Natural killer cell (primary cell): ENCODE data around the gene SEC16B. TPM values are rescaled to one million over a fixed set of nuclear protein-coding genes. Genes with fewer than 3 reads are reported as not detected.

Source experiments
- ATAC-seq, 3 donors: fragments of 150-1000 bp in 2 of 3; fragments of 200-7000 bp in 1 of 3; cut with Tn5 transposase; 1 replicate in 1 of 3; 2 replicates in 2 of 3; pipeline ENCODE4 v1.10.0; 2021; ENCODE audit warnings: mild to moderate bottlenecking in 2 of 3, moderate library complexity in 2 of 3
- DNase-seq, 2 donors: peaks; one replicate each; pipeline versions ENCODE4 v3.0.0 to v3.0.0-alpha.2; 2013 to 2021; ENCODE audit warnings: mixed read lengths in 1 of 2
- H3K27ac ChIP-seq: one replicate; pipeline ENCODE4 v1.5.1; 2013; ENCODE audit warnings: mild to moderate bottlenecking, low read length
- H3K27me3 ChIP-seq: one replicate; pipeline ENCODE4 v1.6.1; 2013; ENCODE audit warnings: low read length; ENCODE audit not compliant: control insufficient read depth, insufficient read depth
- H3K36me3 ChIP-seq: one replicate; pipeline ENCODE4 v1.6.1; 2013; ENCODE audit warnings: low read length; ENCODE audit not compliant: control insufficient read depth, insufficient read depth
- H3K4me1 ChIP-seq: one replicate; pipeline ENCODE4 v1.6.1; 2013; ENCODE audit warnings: low read length; ENCODE audit not compliant: control insufficient read depth, insufficient read depth
- H3K4me3 ChIP-seq: one replicate; pipeline ENCODE4 v1.5.1; 2013; ENCODE audit warnings: low read length
- H3K9me3 ChIP-seq: one replicate; pipeline ENCODE4 v1.6.1; 2013; ENCODE audit warnings: low read length; ENCODE audit not compliant: control insufficient read depth, insufficient read depth
- H3K27ac Mint-ChIP-seq, 2 donors: one replicate each; pipeline ENCODE4 v1.8.0; 2022; ENCODE audit warnings: mild to moderate bottlenecking in 2 of 2, mixed read lengths in 2 of 2, moderate library complexity in 1 of 2
- H3K27me3 Mint-ChIP-seq, 2 donors: one replicate each; pipeline ENCODE4 v1.8.0; 2022; ENCODE audit warnings: low read depth in 2 of 2, mixed read lengths in 2 of 2
- H3K36me3 Mint-ChIP-seq: one replicate; pipeline ENCODE4 v1.8.0; 2022; ENCODE audit warnings: mixed read lengths
- H3K4me1 Mint-ChIP-seq, 2 donors: one replicate each; pipeline ENCODE4 v1.8.0; 2022; ENCODE audit warnings: mixed read lengths in 2 of 2
- H3K4me3 Mint-ChIP-seq: one replicate; pipeline ENCODE4 v1.8.0; 2022; ENCODE audit warnings: mild to moderate bottlenecking, moderate library complexity, mixed read lengths
- H3K9me3 Mint-ChIP-seq, 2 donors: one replicate each; pipeline ENCODE4 v1.8.0; 2022; ENCODE audit warnings: mixed read lengths in 2 of 2
- CTCF ChIP-seq: fragments of 200-600 bp; IDR thresholded peaks from one replicate; pipeline ENCODE4 v1.8.0; 2022; ENCODE audit warnings: antibody characterized with exemption
- WGBS: methylation state at CpG from one replicate; pipeline ENCODE4 v1.1.7; 2013; ENCODE audit warnings: missing lambda C conversion rate; ENCODE audit not compliant: insufficient coverage; 5-methylcytosine and 5-hydroxymethylcytosine counted together
- intact Hi-C: fragments of 100-400 bp; cut with micrococcal nuclease; formaldehyde crosslinking; loops from one replicate; pipeline ENCODE4 v1.14.2; 2022
- total RNA-seq, 4 donors: library from RNA; stranded (reverse); fragments of 120-200 nt in 1 of 4; gene quantifications; one replicate each; pipeline versions ENCODE4 v1.2.3 to v1.2.4, GENCODE V29; 2013 to 2022

Gene SEC16B
- total RNA-seq, 3 donors from 2014 or later (not counting 1 experiment from before 2014, with no cell fraction given), result 0.31 TPM; not detected in 2

- intact Hi-C loops, result no loop called here
- Mint-ChIP-seq H3K9me3 (peaks cover 5 to 8% of the 10 kb centered on the region in 2 donors), H3K27me3 (no peaks in the 10 kb centered on the region), H3K4me1 (no peaks in the 10 kb centered on the region), H3K27ac (no peak overlapping the region), H3K4me3 (no peak overlapping the region), H3K36me3 (no peaks in the 10 kb centered on the region)
- DNase-seq (no peak), ATAC-seq (no peak)
- H3K4me3 ChIP-seq, result no peak overlapping the region
- no peaks in the 10 kb centered on the region for H3K36me3 ChIP-seq
- no peak overlapping the region for H3K27ac ChIP-seq
- H3K27me3 ChIP-seq, result no peaks in the 10 kb centered on the region
- no peaks in the 10 kb centered on the region for H3K4me1 ChIP-seq
- WGBS, result 61% methylated on average over 8 of the region's 11 CpGs
- TF ChIP-seq CTCF, result no peak
- no peaks in the 10 kb centered on the region for H3K9me3 ChIP-seq
These were observed 71.7 kb downstream of the SEC16B start for GRCh38 chr1:177897998-177898654.

- Histone ChIP-seq H3K36me3 (no peaks in the 10 kb centered on the region), H3K4me1 (no peaks in the 10 kb centered on the region), H3K4me3 (no peak overlapping the region), H3K27ac (no peak overlapping the region), H3K9me3 (no peaks in the 10 kb centered on the region), H3K27me3 (no peaks in the 10 kb centered on the region)
- TF ChIP-seq CTCF, result no peak
- Mint-ChIP-seq H3K36me3 (peaks cover 5% of the 10 kb centered on the region), H3K4me1 (no peaks in the 10 kb centered on the region), H3K27me3 (no peaks in the 10 kb centered on the region), H3K27ac (no peak overlapping the region), H3K9me3 (peaks cover 5 to 8% of the 10 kb centered on the region in 2 donors), H3K4me3 (no peak overlapping the region)
- intact Hi-C loops, result no loop called here
- 75% methylated on average over 10 of the region's 10 CpGs for WGBS
- no peak for ATAC-seq
- DNase-seq, result no peak
These were observed 72.4 kb downstream of the SEC16B start for GRCh38 chr1:177897281-177897997.

Other genes with a start within 250 kb of the SEC16B start
- under 1 TPM in 2 of 3 donors, not detected in 1; 0.16 to 0.23 TPM for gene RASAL2, start 124.0 kb upstream of the SEC16B start, total RNA-seq